Erythroblast (primary cell): ENCODE data around the gene TGM3.

Experiments
- GATA1 ChIP-seq: IDR thresholded peaks from 2 replicates; pipeline ENCODE4 v1.6.1; 2011; ENCODE audit warnings: low read depth, mild to moderate bottlenecking, control low read depth, low read length, moderate library complexity
- POLR2A ChIP-seq: IDR thresholded peaks from 2 replicates; pipeline ENCODE4 v1.6.1; 2011; ENCODE audit warnings: mild to moderate bottlenecking, low read length

DNA sequence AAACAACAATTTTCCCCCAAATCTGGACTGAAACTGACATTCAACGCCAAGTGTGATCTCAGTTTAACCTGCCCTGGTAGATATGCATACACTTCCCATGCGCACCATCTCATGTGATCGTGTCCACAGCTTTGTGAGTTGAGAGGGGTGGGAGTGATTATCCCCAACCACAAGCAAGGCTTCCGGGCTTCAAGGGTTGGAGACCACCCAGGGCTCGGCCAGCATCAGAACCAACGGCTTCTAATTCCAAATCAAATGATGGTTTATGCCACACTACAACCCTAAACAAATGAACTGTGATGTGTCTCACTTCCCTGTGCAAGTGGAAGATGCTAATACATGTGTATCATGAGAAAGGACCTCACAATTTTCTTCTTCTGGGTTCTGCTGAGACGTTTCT, 515 bp upstream of the TGM3 start:
- no peak for TF ChIP-seq POLR2A
- TF ChIP-seq GATA1, result no peak
